Activated naive CD8-positive, alpha-beta T cell treated with anti-CD3 and anti-CD28 coated beads, Interleukin-2, amount 50 U/mL, for 24 hours (primary cell): ENCODE data around the gene TMPRSS5.

ENCODE experiments used
- ATAC-seq: fragments of 150-1000 bp; cut with Tn5 transposase; one replicate; pipeline ENCODE4 v1.10.0; 2021
- DNase-seq: peaks from one replicate; pipeline ENCODE4 v3.0.0; 2021
- H3K27ac Mint-ChIP-seq: one replicate; pipeline ENCODE4 v1.8.0; 2021; ENCODE audit warnings: mild to moderate bottlenecking, mixed read lengths
- H3K27me3 Mint-ChIP-seq: one replicate; pipeline ENCODE4 v1.8.0; 2021; ENCODE audit warnings: mixed read lengths
- H3K36me3 Mint-ChIP-seq: one replicate; pipeline ENCODE4 v1.8.0; 2021; ENCODE audit warnings: low read depth, mixed read lengths
- H3K4me1 Mint-ChIP-seq: one replicate; pipeline ENCODE4 v1.8.0; 2021; ENCODE audit warnings: mixed read lengths
- H3K4me3 Mint-ChIP-seq: one replicate; pipeline ENCODE4 v1.8.0; 2021; ENCODE audit warnings: mild to moderate bottlenecking, moderate library complexity, mixed read lengths
- H3K9me3 Mint-ChIP-seq: one replicate; pipeline ENCODE4 v1.8.0; 2021; ENCODE audit warnings: mixed read lengths

Gene TMPRSS5

DNA sequence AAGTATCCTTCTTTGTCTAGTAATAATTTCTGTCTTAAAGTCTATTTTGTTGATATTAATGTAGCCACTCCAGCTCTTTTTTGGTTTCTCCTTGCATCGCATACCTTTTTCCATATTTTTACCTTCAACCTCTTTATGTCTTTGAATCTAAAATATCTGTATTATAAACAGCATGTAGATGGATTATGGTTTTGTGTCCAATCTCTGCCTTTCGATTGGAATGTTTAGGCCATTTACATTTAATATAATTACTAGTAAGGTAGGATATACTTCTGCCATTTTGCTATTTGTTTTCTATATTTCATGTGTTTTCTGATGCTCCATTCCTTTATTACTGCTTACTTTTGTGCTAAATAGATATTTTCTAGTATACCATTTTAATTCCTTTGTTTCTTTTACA is 39.5 kb downstream of the TMPRSS5 start:
- Mint-ChIP-seq H3K4me1 (no peaks in the 10 kb centered on the region), H3K27ac (no peak overlapping the region), H3K9me3 (peaks cover 21% of the 10 kb centered on the region), H3K36me3 (no peaks in the 10 kb centered on the region), H3K27me3 (peaks cover 10% of the 10 kb centered on the region), H3K4me3 (no peak overlapping the region)
- ATAC-seq (no peak), DNase-seq (no peak)

DNA sequence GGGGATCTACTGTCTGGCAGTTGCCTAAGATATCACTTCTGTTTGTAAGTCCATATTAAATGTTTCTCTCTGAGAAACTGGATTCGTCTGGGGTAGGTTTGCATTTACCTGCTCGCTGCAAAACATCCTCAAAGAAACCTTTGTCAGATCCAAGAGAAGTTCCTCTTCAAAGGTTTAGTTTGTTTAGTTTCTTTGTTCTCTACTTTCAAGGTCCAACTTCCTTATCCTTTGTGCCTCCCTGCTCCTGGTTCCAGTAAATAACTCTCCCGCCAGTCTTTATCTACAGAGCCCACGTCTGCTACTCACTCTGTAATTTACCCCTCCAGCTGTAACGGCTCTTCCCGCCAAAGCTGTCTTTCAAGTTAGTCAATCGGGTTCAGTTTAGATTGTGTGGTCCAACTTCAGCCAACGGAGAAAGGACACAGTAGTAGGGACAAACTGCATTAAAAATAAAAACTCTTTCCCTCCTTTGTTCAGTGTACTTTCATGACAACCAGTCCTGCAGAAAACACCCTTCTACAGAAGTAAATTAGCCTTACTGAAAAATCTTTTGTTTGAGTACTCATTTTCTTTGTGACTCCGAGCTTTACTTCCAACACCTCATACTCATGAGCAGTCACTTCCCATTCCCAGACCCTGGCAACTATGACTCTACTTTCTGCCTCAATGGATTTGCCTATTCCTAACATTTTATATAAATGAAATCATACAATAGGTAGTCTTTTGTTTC is 41.0 kb downstream of the TMPRSS5 start:
- Mint-ChIP-seq H3K36me3 (no peaks in the 10 kb centered on the region), H3K9me3 (peaks cover 21% of the 10 kb centered on the region), H3K27ac (no peak overlapping the region), H3K4me3 (no peak overlapping the region), H3K27me3 (peaks cover 10% of the 10 kb centered on the region), H3K4me1 (no peaks in the 10 kb centered on the region)
- no peak for DNase-seq
- ATAC-seq = no peak

DNA sequence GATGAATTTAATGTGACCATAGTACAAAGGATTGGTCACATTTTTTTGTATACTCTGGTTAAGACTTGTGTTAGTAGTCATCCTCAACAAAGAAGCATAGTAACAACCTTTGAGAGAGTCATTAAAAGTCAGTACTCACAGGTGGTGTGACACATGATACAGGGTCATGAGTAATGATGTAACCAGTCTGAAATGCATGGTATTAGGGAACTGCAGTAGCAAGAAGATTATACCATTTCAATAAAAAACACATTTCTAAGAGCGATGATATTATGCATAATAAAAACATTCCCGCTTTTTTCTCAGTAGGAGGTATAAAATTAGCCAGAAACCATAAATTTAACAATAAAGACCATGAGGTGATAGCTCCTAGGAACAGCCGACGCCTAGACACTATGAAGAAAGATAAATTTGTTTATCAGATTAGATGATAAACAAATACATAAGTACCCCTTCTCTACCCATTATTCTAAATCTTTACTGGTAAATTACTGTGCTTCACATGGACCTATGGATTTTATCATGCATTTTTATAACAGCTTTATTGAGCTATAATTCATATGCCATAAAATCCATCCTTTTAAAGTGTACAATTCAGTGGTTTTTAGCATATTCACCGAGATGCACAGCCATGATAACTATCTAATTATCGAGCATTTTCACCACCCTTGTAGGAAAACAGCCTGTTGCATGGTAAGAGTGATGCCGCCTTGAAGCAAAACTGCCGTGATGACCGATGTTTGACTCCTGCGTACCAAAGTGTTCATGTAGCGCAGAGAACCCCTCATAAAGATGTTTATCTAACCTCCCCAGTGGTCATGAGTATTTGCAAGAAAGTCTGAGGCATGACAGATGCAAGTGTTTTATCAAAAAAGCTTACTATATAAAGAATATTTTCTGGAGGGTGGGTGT is 41.8 kb downstream of the TMPRSS5 start:
- DNase-seq = no peak
- Mint-ChIP-seq H3K27ac (no peak overlapping the region), H3K9me3 (peaks cover 21% of the 10 kb centered on the region), H3K27me3 (peaks cover 7% of the 10 kb centered on the region), H3K36me3 (no peaks in the 10 kb centered on the region), H3K4me3 (no peak overlapping the region), H3K4me1 (no peaks in the 10 kb centered on the region)
- no peak for ATAC-seq

DNA sequence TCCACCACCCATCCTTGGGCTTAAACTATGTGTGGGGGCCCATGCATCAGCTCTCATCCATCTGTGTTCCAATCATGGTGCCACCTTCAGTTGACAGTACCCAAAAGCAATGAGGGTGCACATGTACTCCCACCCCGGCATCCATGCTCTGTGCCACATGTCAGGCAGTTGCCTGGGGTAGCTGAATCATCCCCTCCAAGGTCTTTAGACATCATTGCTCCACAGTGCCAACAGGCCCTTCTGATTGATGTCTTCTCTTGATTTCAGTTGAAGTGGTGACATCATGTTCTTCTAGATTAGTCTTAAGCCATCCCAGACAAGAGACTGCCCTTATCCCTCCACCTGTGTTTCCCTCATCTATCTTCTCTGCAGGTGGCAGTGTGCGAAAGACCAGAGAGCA is 42.5 kb downstream of the TMPRSS5 start:
- H3K4me3 Mint-ChIP-seq = no peak overlapping the region
- no peak overlapping the region for H3K27ac Mint-ChIP-seq
- peaks cover 21% of the 10 kb centered on the region for H3K9me3 Mint-ChIP-seq
- ATAC-seq (no peak), DNase-seq (no peak)
- no peaks in the 10 kb centered on the region for H3K4me1 Mint-ChIP-seq
- peaks cover 4% of the 10 kb centered on the region for H3K27me3 Mint-ChIP-seq
- H3K36me3 Mint-ChIP-seq = no peaks in the 10 kb centered on the region

DNA sequence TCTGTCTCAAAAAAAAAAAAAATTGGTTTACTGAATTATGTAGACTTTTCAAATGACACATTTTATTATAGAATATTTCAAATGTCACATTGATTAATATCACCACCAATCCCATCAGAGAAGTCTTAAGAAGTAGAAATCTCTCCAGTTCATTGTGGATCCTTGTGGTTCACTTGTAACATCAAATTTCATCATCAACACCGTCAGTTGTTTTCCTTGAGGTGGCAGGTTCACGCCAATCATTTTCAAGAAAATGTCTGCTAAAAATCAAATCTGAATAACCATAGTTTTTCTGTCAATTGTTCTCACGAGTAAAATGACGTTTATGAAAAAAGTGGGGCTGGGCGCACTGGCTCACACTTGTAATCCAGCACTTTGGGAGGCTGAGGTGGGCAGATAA is 50.3 kb downstream of the TMPRSS5 start:
- no peak overlapping the region for H3K27ac Mint-ChIP-seq
- DNase-seq (no peak), ATAC-seq (no peak)
- no peaks in the 10 kb centered on the region for H3K9me3 Mint-ChIP-seq
- no peaks in the 10 kb centered on the region for H3K4me1 Mint-ChIP-seq
- no peaks in the 10 kb centered on the region for H3K36me3 Mint-ChIP-seq
- peaks cover 7% of the 10 kb centered on the region for H3K27me3 Mint-ChIP-seq
- H3K4me3 Mint-ChIP-seq = no peak overlapping the region

DNA sequence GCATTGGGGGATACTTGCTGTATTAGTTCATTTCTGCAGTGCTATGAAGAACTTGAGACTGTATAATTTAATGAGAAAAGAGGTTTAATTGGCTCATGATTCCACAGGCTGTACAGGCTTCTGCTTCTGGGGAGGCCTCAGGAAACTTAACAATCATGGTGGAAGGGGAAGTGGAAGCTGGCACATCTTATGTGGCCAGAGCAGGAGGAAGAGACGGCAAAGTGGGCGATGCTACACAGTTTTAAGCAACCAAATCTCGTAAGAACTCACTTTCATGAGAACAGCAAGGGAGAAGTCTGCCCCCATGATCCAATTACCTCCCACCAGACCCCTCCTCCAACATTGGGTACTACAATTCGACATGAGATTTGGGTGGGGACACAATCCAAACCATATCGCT is 55.1 kb downstream of the TMPRSS5 start:
- Mint-ChIP-seq H3K9me3 (no peaks in the 10 kb centered on the region), H3K4me3 (no peak overlapping the region), H3K4me1 (no peaks in the 10 kb centered on the region), H3K27me3 (peaks cover 12% of the 10 kb centered on the region), H3K36me3 (no peaks in the 10 kb centered on the region), H3K27ac (no peak overlapping the region)
- ATAC-seq (no peak), DNase-seq (no peak)

DNA sequence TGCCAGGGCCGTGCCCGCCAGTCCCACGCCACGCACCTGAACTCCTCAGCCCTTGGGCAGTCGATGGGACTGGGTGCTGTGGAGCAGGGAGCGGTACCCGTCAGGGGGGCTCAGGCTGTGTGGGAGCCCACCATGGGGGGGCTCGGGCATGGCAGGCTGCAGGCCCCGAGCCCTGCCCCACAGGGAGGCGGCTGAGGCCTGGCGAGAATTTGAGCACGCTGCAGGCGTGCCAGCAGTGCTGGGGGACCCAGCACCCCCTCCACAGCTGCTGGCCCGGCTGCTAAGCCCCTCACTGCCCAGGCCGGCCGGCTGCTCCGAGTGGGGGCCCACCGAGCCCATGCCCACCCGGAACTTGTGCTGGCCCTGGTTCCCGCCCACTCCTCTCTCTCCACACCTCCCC is 56.8 kb downstream of the TMPRSS5 start:
- no peaks in the 10 kb centered on the region for H3K36me3 Mint-ChIP-seq
- H3K27ac Mint-ChIP-seq = no peak overlapping the region
- H3K4me3 Mint-ChIP-seq = no peak overlapping the region
- peaks cover 12% of the 10 kb centered on the region for H3K27me3 Mint-ChIP-seq
- ATAC-seq = no peak
- no peaks in the 10 kb centered on the region for H3K9me3 Mint-ChIP-seq
- no peak for DNase-seq
- no peaks in the 10 kb centered on the region for H3K4me1 Mint-ChIP-seq

DNA sequence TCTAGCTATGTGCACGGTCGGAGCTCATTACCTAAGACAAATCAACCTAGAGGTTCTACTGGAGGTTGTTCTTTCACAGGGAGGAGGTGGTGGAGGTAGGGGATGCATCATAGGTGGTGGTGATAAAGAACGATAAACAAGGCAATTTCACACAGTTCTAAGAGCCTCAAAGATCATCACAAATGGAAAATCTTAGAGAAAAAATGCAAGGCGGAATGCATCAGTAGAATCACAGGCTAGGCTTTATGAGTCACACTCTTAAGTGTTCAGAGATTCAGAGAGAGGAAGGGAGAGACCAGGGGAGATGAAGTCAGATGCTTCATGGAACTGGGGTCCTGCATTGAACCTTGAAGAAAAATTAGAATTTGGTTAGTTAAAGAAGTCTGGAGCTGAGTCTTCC is 58.3 kb downstream of the TMPRSS5 start:
- ATAC-seq = no peak
- no peak for DNase-seq
- H3K27ac Mint-ChIP-seq = no peak overlapping the region
- no peaks in the 10 kb centered on the region for H3K9me3 Mint-ChIP-seq
- no peak overlapping the region for H3K4me3 Mint-ChIP-seq
- H3K27me3 Mint-ChIP-seq = peaks cover 6% of the 10 kb centered on the region
- no peaks in the 10 kb centered on the region for H3K36me3 Mint-ChIP-seq
- no peaks in the 10 kb centered on the region for H3K4me1 Mint-ChIP-seq

DNA sequence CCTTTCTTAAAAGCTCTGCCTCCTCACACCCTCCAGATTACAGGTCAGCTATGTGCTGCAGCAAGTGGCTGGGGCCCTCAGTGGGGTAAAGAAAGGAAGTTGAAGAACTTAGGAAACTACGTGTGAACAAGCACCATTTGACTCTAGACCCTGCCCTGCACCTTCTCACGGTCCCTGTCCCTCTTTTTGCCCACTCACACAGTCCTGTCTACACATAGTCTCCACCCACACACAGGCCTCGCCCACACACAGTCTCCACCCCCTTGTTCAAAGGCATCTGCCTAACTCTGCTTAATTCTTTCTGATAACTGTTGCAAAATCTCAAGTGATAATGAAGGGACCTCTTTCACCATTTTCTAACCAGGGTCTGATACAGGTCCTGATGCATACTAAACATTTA is 59.0 kb downstream of the TMPRSS5 start:
- H3K27ac Mint-ChIP-seq = no peak overlapping the region
- peaks cover 5% of the 10 kb centered on the region for H3K27me3 Mint-ChIP-seq
- no peak overlapping the region for H3K4me3 Mint-ChIP-seq
- H3K4me1 Mint-ChIP-seq = no peaks in the 10 kb centered on the region
- H3K36me3 Mint-ChIP-seq = no peaks in the 10 kb centered on the region
- ATAC-seq (no peak), DNase-seq (no peak)
- H3K9me3 Mint-ChIP-seq = no peaks in the 10 kb centered on the region

DNA sequence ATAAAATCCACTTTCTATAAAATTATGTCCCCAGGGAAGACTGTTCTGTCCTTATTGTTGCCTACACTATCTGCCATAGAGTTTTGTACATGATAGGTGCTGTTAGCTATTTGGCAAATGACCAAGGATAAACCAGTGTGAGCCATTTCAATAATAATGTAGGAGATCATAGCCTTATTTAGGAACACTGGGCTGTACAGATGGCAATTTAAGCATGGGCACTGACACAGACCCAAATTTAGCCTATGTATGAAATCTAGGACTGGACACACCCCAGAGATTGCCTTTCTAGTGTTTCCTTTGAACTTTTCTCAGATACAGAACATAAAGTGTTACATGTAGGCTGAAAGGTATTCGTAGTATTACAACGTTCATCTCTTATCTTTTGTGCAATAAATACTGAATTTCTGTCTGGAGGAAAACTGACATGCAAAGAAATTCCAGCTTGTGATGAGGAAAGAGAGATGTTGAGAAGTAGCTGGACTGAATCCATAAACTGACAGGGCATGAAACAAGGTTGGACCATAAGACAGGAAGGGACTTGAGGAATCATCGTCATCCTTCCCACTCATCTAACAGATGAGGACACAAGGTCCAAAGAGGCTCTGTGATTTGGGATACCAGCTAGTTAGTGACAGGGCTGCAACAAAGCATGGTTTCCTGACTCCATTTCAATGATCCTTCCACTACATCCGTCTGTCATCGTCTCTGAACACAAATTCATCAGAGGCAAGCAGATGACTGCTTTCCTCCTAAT is 60.3 kb downstream of the TMPRSS5 start:
- Mint-ChIP-seq H3K9me3 (no peaks in the 10 kb centered on the region), H3K27me3 (peaks cover 5% of the 10 kb centered on the region), H3K4me1 (no peaks in the 10 kb centered on the region), H3K36me3 (no peaks in the 10 kb centered on the region), H3K4me3 (no peak overlapping the region), H3K27ac (no peak overlapping the region)
- ATAC-seq (no peak), DNase-seq (no peak)

DNA sequence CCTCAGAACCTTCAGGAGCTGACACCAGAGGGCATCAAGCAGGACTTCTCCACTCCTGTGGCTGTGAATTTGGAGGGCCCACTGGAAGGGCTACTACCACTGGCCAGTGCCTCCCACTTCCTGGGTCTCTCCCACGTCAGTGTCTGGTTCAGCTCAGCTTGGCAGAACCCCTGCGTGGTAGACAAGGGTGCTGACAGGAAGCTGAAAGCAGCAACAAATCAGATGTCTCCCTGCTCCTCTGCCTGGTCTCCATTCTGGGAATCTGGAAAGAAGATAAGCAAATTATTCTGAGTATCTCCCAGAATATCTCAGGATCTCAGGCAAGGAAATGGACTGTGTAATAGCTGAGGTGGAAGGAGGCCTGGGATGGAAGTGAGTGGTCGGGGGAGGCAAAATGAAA is 61.5 kb downstream of the TMPRSS5 start:
- no peak overlapping the region for H3K4me3 Mint-ChIP-seq
- no peaks in the 10 kb centered on the region for H3K4me1 Mint-ChIP-seq
- no peaks in the 10 kb centered on the region for H3K9me3 Mint-ChIP-seq
- no peaks in the 10 kb centered on the region for H3K36me3 Mint-ChIP-seq
- peaks cover 8% of the 10 kb centered on the region for H3K27me3 Mint-ChIP-seq
- H3K27ac Mint-ChIP-seq = no peak overlapping the region
- DNase-seq (no peak), ATAC-seq (no peak)

DNA sequence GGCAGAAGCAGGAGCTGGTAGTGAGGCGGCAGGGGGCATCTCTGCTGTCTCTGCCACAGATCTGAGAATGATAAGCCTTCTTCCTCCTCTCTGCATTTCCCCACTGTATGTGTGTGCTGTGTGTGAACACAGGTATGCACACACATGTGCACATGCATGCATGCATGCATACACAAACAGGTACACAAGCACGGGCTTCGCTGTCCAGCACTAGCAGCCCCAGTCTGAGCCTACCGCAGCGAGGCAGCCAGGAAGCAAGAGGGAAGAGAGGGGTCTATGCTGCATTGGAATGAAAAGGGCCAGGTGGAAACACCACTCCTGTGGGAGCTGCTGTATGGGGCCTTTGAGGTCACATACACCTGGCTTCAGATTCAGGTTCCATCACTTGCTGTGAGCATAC is 62.4 kb downstream of the TMPRSS5 start:
- no peak overlapping the region for H3K27ac Mint-ChIP-seq
- no peaks in the 10 kb centered on the region for H3K4me1 Mint-ChIP-seq
- H3K27me3 Mint-ChIP-seq = peaks cover 10% of the 10 kb centered on the region
- ATAC-seq (no peak), DNase-seq (no peak)
- H3K9me3 Mint-ChIP-seq = no peaks in the 10 kb centered on the region
- no peak overlapping the region for H3K4me3 Mint-ChIP-seq
- H3K36me3 Mint-ChIP-seq = no peaks in the 10 kb centered on the region

DNA sequence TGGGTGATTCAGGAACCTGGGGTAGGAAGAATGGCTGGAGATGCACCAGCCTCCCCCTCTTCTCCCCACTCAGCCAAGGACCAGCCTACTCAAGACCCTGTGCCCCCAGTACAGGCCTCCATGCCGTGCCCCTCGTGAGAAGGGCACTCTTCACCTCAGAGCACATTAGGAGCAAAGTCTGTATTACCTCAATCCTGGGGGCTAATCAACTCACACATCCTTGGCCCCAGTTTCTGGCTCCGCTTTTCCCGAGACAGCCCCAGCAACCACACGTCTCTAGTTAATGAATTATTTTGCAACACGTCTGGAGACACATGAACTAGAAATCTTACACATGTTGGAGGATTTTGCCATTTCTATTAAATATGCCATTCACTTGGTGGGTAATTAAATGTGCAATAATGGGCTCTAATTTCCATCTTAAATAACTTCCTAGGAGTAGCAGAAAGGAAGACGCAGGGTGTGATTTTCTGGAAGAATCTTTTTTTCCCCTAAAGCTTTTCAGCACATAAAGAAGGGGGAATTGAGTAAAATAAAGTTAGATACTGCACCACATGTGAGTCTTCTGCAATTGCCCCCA is 63.0 kb downstream of the TMPRSS5 start:
- no peak overlapping the region for H3K4me3 Mint-ChIP-seq
- H3K27ac Mint-ChIP-seq = no peak overlapping the region
- peaks cover 10% of the 10 kb centered on the region for H3K27me3 Mint-ChIP-seq
- no peaks in the 10 kb centered on the region for H3K9me3 Mint-ChIP-seq
- ATAC-seq (no peak), DNase-seq (no peak)
- no peaks in the 10 kb centered on the region for H3K36me3 Mint-ChIP-seq
- no peaks in the 10 kb centered on the region for H3K4me1 Mint-ChIP-seq

DNA sequence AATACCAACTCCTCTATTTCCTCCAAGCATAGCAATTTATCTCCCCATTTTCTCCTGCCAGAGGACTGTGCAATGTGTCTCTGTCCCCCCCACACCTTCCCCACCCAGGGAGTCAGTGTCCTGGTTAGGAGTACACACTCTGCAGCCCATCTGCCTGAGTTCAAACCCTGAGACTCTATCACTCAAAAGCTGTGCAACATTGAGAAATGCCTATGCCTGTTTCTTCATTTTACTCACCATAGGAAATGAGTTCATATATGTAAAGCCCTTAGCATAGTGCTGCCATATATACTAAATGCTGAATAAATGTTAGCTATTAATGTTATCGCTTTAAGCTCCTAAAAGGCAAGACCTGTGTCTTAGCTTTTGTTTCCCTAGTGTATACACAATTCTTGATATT is 64.0 kb downstream of the TMPRSS5 start:
- Mint-ChIP-seq H3K36me3 (no peaks in the 10 kb centered on the region), H3K4me3 (no peak overlapping the region), H3K27ac (no peak overlapping the region), H3K9me3 (no peaks in the 10 kb centered on the region), H3K27me3 (peaks cover 8% of the 10 kb centered on the region), H3K4me1 (no peaks in the 10 kb centered on the region)
- ATAC-seq (no peak), DNase-seq (no peak)
